HFF-Myc (cell line): ENCODE data around the gene TIMM17A.

Experiments
- DNase-seq: peaks from one replicate; pipeline ENCODE4 v3.0.0-alpha.2; 2011; ENCODE audit warnings: low read depth; ENCODE audit errors: extremely low read depth
- H3K4me3 ChIP-seq: replicated peaks from 2 replicates; pipeline ENCODE4 v1.5.1; 2011; ENCODE audit warnings: low read depth, mild to moderate bottlenecking, control low read depth, low read length
- CTCF ChIP-seq: IDR thresholded peaks from 2 replicates; pipeline ENCODE4 v1.5.1; 2012; ENCODE audit warnings: mild to moderate bottlenecking, low read depth, low read length, control low read depth; ENCODE audit errors: missing control alignments

The TIMM17A gene

GRCh38 chr1:201990427-201990826, 35.1 kb downstream of the TIMM17A start:
- DNase-seq = no peak
- no peak overlapping the region for H3K4me3 ChIP-seq
- TF ChIP-seq CTCF = no peak

- no peak for DNase-seq
- TF ChIP-seq CTCF = peak; percentile 69
- H3K4me3 ChIP-seq = no peak overlapping the region
Observed at GRCh38 chr1:201999625-202000238, 44.4 kb downstream of the TIMM17A start.

GRCh38 chr1:202002507-202002906, 47.2 kb downstream of the TIMM17A start:
- no peak for DNase-seq
- TF ChIP-seq CTCF = no peak
- no peak overlapping the region for H3K4me3 ChIP-seq

GRCh38 chr1:202004711-202005110, 49.4 kb downstream of the TIMM17A start:
- no peak overlapping the region for H3K4me3 ChIP-seq
- no peak for DNase-seq
- no peak for TF ChIP-seq CTCF

GRCh38 chr1:202005958-202006357, 50.7 kb downstream of the TIMM17A start:
- H3K4me3 ChIP-seq = no peak overlapping the region
- TF ChIP-seq CTCF = peak; percentile 33
- DNase-seq = no peak

GRCh38 chr1:202007304-202007703, 52.0 kb downstream of the TIMM17A start:
- no peak for TF ChIP-seq CTCF
- no peak for DNase-seq
- no peak overlapping the region for H3K4me3 ChIP-seq
